SHP77 (cell line): ENCODE measurements around the gene RNF19B.
"Not testable (repeated sequence)": the region's sequence is repeated elsewhere in the genome, so short reads cannot be mapped to it uniquely, and the experiment has no call there.

Source experiments
- DNase-seq, 2 experiments: peaks; one replicate each; lab custom pipeline; 2025; lab: John Stamatoyannopoulos, UW

Gene RNF19B

GRCh38 chr1:32991819-32992488 is 27.3 kb upstream of the RNF19B start:
- DNase-seq = no peak

GRCh38 chr1:32991386-32991785 is 26.8 kb upstream of the RNF19B start:
- no peak for DNase-seq

DNA sequence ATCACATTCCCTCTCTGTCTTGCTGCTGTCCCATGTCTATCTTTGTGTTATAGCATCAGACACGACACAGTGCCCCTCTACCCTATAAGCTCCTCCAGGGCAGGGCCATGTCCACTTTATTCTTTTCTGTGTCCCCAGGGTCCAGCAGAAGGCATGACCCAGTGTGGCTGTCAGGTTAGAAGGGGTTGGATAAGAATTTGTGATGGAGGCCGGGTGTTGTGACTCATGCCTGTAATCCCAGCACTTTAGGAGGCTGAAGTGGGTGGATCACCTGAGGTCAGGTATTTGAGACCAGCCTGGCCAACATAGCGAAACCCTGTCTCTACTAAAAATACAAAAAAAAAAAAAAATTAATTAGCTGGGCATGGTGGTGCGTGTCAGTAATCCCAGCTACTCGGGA is 26.3 kb upstream of the RNF19B start:
- no peak for DNase-seq

- no peak for DNase-seq
These were observed 24.8 kb upstream of the RNF19B start for GRCh38 chr1:32989160-32990050.

- DNase-seq = no peak
These were observed 24.1 kb upstream of the RNF19B start for GRCh38 chr1:32988665-32989064.

DNA sequence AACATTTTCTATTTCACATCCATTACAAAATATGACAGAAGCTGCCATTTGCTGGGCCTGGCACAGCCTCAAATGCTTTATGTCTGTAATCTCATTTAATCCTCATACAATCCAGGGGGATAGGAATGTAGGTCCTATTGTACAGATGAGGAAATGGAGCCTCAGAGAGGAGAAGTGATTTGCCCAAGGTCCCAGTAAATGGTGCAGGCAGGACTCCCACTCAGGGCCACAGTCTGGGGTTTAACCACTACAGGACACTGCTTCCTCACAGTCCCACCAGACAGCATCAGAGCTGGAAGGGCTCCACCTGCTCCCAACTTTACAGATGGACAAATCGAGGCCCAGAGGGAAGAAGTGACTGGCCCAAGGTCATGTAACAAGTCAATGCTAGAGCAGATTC is 20.6 kb upstream of the RNF19B start:
- DNase-seq = no peak

DNA sequence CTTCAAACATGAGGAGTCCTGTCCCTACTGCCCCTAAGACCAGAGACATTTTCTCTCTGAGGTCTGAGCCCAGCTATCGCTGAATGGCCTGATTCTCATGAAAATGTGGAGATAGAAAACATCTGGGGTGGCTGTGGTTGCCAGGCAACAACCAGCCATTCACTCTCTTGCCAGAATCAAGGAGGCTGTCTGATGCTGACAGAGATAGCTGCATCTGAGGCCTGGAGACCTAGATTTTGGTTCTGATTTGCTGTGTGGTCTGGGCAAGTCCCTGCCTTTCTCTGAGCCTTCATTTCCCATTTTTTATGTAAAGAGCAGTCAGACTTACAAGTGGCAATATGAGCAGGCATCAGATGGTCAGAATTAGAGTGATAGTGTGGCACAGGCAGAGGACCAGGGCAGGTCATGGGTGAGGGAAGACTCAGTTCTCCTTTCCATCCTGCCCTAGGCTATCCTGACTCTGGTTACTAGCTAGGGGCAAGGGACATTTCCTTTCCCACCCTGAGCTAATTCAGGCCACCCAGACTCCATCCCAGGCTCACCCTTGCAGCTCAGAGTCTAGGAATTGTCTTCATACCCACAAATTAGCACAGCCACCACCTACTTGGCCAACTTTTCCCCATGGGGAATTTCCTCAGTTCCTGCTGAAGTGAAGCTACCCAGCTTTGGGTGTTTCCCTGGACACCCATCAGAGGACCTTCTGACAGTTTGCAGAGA is 20.0 kb upstream of the RNF19B start:
- no peak for DNase-seq

DNA sequence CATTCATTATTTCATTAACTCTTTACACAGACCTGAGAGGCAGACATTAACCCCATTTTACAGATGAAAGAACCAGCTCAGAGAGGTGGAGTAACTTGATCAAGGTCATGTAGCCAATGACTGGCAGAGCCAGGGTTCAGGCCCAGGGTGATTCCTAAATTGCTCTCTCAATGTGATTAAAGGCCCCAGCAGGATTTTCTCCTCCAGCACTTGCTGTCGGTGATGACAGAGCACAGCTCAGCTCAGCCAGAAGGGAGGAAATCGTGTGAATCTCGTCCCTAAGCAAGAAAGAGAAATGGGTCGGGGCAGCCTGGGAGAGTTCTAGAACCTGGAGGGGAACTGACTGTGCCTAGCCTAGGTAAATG is 19.5 kb upstream of the RNF19B start:
- DNase-seq = no peak

DNA sequence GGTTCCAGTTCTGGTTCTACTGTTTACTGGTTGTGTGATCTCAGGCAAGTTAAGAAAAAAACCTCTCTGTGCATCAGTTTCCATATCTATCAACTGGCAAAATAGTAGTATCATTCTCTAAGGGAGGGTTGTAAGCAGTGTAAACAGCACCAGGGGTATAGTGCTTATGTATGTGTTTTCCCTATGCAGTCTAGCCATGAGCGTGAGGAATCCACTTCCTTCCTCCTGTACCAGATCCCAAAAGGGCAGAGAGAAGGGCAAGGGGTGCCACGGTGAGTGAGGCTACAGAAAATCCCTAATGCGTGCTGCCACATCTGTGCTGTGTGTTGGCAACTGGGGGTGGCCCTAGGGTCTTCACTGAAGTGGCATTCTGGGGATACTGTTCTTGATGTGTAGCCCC is 18.4 kb upstream of the RNF19B start:
- DNase-seq = no peak

DNA sequence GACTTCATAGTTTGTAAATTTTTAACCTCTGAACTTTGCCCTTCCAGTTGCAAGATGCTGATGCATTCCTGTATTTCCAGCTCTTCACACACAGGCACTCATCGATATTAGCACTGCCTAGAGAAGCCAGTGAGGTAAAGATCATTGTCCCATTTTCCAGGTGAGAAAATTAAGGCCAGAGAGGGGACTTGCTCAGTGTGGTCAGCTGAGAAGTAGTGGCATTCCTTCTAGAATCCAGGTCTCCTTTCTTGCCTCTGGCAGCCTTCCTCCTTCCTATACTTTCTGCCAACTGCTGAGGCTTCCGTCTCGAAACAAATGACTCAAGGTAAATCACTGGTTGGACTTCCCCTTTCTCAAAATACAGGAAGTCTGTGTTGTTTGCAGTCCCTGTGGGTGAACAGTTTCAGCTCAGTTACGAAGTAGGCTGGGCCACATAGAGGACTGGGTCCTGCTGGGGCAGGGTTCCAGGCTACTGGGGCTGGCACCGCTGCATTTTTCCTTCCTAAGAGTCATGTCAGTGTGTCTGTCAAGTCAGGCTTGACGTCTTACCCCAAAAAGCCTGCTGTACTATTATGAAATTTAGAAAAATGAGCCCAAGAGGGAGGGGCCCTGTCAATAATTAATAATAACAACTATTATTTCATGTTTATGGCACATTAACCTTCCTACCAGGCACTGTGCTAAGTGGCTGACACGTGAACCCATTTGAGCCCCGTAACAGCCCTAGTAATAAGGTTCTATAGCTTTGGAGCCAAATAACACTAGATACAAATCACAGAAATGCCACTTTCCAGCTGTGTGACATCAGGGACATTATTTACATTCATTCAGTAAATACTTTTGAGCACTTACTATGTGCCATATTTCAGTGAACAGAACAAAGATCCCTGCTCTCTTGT is 16.6 kb upstream of the RNF19B start:
- DNase-seq = no peak

DNA sequence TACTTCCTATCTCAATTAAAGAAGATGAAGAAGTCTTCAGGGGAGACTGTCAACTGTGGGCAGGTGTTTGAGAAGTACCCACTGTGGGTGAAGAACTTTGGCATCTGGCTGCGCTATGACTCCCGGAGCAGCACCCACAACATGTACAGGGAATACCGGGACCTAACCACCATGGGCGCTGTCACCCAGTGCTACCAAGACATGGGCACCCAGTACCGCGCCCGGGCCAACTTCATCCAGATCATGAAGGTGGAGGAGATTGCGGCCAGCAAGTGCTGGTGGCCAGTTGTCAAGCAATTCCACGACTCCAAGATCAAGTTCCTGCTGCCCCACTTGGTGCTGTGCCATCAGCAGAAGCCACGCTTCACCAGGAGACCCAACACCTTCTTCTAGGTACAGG is 15.5 kb upstream of the RNF19B start:
- DNase-seq = no peak

DNA sequence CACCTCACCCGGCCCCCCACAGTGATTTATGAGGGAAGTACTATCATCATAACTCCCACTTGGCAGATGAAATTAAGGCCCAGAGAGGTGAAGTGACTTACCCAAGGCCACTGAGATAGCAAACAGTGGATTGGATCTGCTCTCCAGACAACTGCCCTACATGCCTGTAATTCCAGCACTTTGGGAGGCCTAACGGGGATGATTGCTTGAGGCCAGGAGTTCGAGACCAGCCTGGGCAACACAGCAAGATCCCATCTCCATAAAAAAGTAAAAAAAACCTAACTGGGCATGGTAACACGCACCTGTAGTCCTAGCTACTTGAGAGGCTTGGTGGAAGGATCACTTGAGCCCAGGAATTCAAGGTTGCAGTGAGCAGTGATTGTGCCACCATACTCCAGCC is 14.2 kb upstream of the RNF19B start:
- no peak for DNase-seq

DNA sequence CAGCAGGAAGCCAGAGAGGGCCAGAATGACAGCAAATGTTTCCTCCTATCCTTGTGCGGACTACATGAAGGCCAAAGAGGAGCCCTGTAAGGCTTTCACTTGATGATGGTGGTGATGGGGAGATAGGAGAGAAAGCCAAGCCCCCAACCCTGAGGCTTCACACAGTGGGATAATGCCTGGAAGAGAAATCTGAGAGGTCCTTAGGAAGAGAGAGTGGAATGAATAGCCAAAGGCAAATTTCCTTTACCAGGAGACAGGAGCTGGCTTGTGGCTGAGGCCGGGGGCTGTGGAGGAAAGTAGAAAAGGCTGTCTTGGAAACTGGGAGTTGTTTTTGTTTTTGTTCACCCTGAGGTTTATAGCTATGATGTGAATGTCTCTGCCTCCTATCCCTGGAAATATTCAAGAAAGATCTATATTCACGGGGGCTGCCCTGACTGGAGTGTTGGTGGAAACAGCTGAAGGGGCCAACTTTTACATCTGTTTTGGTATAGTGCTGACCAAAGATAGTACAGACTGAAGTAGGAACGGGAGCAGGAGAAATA is 13.0 kb upstream of the RNF19B start:
- no peak for DNase-seq

GRCh38 chr1:32975055-32975454 is 10.4 kb upstream of the RNF19B start:
- not testable (repeated sequence) for DNase-seq

DNA sequence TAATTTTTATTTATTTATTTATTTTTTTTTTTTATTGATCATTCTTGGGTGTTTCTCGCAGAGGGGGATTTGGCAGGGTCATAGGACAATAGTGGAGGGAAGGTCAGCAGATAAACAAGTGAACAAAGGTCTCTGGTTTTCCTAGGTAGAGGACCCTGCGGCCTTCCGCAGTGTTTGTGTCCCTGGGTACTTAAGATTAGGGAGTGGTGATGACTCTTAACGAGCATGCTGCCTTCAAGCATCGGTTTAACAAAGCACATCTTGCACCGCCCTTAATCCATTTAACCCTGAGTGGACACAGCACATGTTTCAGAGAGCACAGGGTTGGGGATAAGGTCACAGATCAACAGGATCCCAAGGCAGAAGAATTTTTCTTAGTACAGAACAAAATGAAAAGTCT is 8.8 kb upstream of the RNF19B start:
- DNase-seq = not testable (repeated sequence)

DNA sequence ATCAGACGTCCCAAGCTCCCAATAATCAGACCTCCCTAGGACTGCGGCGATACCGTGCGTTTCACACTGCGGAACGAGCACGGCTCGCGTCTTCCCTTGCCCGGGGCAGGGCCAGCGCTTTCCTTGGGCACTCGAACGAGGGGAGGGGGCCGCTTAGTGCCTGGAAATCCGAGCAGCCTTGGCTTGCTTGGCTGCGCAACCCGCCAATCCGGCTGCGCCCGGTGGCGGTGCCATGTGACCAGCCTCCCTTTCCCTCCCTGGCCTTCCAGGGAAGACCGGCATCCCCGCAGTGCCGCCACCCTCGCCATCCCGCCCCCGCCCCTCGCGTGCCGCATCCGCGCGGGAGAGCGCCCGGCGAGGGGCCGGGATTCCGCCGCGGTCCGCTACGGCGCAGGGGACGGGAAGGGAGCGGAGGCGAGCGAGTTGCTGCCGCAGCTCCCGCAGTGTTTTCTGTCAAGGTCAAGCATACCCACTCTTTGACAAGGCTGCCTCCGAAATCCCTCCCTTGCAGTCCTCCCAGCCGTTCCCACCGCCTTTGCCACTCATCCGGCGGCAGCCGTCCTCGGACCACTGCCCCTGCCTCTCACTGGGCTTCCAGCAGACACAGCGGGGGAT is 8.3 kb upstream of the RNF19B start:
- peak; percentile 39 to 68 for DNase-seq

DNA sequence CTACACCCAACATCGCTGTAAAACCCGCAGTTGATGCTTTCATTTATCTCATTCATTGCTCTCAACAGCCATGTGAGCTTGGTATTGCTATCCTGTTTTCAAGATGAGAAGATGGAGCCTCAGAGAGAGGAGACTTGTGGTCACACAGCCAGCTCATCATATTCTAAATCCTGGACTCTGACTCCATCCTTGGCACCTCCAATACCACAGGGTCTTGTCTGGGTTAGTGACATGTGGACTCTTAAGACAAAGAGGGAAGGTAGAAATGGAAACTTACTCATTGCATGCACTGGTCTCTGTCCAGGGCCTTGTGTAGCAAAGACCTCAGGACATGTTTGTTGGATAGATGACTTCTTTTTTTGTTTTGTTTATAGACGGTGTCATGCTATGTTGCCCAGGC is 7.0 kb upstream of the RNF19B start:
- no peak for DNase-seq

- no peak for DNase-seq
These were observed 6.5 kb upstream of the RNF19B start for GRCh38 chr1:32971156-32971555.

DNA sequence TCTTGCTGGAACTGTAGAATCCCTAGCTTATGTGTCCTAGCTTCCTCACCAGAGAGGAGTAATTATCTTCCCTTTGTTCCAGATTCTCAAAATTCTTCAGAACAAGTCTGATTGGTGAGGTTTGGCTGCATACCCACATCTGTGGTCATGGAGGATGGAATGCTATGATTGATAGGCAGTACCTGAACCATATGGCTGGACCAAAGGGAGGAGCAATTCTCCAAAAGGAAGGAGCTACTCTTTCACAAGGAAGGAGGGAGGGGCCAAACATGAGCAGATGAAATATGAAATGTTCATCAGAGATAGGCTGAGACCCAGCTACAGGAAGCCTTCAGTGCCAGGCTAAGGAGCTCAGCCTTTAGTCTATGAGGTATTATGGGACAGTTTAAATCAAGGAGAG is 5.0 kb upstream of the RNF19B start:
- no peak for DNase-seq

DNA sequence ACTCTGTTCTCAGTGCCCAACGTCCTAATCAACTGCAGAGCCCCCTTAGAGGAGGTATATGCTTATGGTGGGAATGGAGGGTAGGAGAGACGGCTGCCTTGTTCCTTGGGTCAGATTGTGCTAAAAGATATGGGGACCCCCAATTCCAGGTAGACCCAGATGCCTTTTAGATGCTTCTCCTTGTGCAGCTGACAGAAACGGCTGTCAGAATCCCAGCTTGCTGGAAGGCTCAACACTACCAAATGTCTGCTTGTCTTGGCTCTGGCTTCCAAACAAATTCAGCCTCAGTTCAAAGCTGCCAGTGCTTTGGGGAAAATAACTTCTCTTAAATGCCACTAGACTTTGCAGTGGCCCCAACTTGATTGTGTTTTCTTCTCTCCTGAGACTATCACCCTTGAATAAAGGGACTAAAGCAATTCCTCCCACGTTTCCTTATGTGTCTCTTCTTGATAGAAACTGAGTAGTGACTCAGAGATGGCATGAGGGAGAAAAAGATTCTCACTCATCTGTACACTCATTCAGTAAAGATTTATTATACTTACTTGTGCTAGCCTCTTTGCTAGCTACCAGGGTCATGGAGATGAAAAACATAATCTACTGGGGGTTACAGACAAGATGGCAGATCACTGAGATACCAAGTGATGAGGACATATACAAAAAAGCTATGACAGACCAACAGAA is 3.4 kb upstream of the RNF19B start:
- no peak for DNase-seq

DNA sequence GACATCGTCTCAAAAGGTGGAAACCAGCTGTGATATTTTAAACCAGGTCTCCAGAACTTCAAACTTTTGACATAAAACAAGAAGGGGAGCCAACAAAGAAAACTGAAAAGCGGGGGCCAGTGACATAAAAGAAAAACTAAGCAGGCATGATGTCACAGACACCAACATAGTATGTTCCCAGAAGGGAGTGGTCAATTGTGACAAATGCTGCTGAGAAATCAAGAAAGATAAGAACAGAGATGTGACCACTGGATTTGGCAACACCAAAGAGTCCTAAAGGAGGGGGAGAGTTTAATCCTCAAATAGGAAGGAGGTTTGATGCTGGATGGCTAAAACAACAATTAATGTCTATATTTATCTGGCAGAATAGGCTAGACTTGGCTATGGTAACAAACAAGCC is 2.3 kb upstream of the RNF19B start:
- no peak for DNase-seq
